HG03025 (cell line): Measurements from ENCODE around the gene SSB.
"Not testable (repeated sequence)": the region's sequence is repeated elsewhere in the genome, so short reads cannot be mapped to it uniquely, and the experiment has no call there.

Experiments
- ATAC-seq: cut with Tn5 transposase; IDR thresholded peaks from one replicate; pipeline ENCODE4 v1.9.1; 2021; ENCODE audit warnings: mild to moderate bottlenecking, moderate library complexity; ENCODE audit not compliant: unreplicated experiment, low FRiP score

The SSB gene

DNA sequence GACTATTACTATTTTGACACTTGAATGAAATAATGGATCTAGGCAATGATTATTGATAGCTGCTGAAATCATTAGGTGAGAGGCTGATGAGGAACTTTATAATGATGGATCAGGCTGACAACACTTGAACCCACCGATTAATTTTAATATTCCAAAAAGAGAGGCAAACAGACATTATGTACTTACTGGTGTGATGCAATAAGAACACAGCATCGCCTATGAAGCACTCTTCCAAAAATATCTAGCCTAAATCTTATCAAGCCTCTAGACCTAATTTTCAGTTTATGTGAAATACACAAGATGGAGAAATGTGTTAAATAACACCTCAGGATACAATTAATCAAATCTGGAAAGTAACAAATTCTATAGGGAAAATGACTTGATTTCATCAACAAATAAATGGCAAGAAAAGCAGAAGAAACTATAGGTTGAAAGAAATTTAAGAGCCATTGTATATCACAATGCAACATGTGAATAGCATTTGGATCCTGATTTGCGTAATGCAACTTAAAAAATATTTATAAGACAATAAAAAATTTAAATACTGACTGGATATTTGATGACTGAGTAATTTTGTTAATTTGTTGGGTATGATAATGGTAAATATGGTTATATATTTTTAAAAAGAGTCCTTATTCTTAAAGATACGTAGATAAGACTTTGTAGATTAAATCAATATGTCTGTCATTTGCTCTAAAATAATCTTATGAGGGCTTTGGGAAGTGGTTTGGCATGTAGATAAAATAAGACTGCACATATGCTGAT lies 17.2 kb upstream of the SSB start:
- ATAC-seq: no peak

- ATAC-seq: no peak
These were observed 16.2 kb upstream of the SSB start for GRCh38 chr2:169782513-169782912.

DNA sequence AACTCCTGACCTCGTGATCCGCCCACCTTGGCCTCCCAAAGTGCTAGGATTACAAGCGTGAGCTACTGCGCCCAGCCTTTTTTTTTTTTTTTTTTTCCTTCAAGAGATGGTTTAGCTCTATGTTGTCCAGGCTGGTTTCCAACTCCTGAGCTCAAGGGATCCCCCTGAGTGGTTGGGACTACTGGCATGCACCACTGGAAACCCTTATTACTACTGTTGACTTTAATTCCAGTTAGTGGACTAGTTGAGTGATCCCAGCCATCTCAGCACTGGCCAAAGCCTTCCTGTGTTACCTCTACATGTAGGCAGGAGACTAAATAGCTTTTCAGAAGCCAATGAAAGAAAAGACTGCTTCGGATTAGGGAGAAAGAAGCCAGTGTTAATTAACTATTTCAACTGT lies 8.1 kb upstream of the SSB start:
- no peak for ATAC-seq

GRCh38 chr2:169795181-169795580 lies 3.5 kb upstream of the SSB start:
- no peak for ATAC-seq

- ATAC-seq: no peak
These were observed 2.2 kb upstream of the SSB start for GRCh38 chr2:169796441-169796840.

DNA sequence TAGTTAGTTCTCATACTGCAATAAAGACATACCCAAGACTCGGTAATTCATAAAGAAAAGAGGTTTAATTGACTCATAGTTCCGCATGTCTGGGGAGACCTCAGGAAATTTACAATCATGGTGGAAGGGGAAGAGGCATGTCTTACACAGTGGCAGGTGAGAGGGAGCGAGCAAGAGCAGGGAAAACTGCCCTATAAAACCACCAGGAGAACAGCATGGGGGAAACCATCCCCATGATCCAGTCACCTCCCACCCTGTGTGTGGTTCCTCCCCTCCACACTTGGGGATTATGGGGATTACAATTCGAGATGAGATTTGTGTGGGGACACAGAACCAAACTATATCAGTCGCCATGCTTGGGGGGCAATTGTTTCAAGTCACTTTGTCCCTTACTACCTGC lies 1.1 kb upstream of the SSB start:
- no peak for ATAC-seq

GRCh38 chr2:169798397-169798717 lies 314 bp upstream of the SSB start:
- peak; percentile 4 for ATAC-seq

DNA sequence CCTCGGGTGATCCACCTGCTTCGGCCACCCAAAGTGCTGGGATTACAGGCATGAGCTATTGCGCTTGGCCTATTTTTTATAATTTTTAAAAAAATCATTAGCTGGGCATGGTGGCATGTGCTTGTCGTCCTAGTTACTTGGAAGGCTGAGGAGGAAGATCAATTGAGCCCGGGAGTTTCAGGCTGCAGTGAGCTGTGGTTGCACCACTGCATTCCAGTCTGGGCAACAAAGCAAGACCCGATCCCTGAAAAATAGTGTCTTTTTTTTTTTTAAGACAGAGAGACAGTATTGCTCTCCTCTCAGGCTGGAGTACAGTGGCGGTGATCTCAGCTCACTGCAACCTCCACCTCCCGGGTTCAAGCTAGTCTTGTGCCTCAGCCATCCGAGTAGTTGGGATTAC lies 4.8 kb downstream of the SSB start:
- no peak for ATAC-seq

GRCh38 chr2:169806586-169806985 lies 7.9 kb downstream of the SSB start:
- ATAC-seq: no peak

DNA sequence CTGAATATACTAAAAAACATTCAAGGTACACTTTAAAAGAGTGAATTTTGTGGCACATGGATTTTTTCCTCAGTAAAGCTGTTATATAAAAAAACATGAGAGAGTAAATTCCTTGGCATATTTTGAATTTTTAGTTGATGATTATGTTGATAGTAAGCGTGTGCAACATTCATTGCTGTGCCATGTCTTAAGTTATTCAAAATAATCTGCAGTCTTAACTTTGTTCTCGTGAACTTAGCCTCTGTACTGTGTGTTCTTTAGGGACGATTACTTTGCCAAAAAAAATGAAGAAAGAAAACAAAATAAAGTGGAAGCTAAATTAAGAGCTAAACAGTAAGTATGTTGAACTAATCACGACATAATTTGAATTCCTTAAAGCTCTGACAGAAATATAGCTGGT lies 9.6 kb downstream of the SSB start:
- no peak for ATAC-seq

DNA sequence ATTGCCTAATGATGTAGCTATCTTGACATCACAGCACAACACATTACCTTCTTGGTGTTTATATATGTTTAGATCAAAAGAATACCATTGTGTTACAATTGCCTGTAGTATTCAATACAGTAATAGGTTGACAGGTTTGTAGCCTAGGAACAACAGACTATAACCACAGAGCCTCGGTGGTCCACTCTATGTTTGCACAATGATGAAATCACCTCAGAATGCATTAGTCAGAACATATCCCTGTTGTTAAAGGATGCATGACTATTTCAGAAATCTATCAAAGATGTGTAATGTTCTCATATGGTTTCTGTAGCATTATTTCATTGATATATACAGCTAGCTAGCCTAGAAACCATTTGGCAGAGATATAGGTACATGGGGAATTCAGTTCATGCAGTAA lies 17.2 kb downstream of the SSB start:
- no peak for ATAC-seq

DNA sequence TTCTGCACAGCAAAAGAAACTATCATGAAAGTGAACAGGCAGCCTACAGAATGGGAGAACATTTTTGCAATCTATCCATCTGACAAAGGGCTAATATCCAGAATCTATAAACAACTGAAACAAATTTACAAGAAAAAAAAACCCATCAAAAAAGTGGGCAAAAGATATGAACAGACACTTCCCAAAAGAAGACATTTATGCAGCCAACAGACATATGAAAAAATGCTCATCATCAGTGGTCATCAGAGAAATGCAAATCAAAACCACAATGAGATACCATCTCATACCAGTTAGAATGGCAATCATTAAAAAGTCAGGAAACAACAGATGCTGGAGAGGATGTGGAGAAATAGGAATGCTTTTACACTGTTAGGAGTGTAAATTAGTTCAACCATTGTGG lies 18.3 kb downstream of the SSB start:
- ATAC-seq: not testable (repeated sequence)

GRCh38 chr2:169817369-169817768 lies 18.7 kb downstream of the SSB start:
- ATAC-seq: not testable (repeated sequence)

DNA sequence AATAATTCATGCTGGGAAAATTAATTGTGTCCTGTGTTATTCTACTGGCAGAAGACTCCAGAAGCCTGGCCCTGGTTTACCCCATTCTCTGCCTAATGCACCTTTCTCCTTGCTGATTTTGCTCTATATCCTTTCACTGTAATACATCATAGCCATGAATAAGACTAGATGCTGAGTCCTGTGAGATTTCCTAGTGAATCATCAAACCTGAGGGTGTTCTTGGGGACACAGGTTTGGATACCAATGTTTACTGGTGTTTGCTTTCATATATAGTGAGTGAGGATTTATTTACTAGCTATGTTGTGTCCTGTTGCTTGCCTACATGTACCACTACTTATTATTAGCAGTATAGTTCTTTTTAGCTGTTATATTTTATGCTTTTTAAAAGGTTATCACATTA lies 19.6 kb downstream of the SSB start:
- no peak for ATAC-seq

- no peak for ATAC-seq
These were observed 20.4 kb downstream of the SSB start for GRCh38 chr2:169819106-169819505.

DNA sequence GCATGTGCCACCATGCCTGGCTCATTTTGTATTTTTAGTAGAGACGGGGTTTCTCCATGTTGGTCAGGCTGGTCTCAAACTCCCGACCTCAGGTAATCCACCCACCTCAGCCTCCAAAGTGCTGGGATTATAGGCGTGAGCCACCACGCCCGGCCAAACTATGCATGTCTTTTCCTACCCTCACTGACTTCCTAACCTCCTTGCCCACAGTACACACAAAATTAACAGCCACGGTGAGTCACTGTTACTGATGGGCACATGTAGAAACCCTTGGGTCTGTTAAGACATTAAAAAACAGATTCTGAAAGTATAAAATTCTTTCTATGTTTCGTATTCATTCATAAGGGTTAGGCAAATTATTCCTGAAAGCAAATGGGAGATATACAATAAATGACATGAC lies 21.4 kb downstream of the SSB start:
- ATAC-seq: not testable (repeated sequence)

- no peak for ATAC-seq
These were observed 23.4 kb downstream of the SSB start for GRCh38 chr2:169822036-169822435.

- ATAC-seq: no peak
These were observed 24.2 kb downstream of the SSB start for GRCh38 chr2:169822785-169823392.

- no peak for ATAC-seq
These were observed 25.3 kb downstream of the SSB start for GRCh38 chr2:169823996-169824372.

GRCh38 chr2:169824373-169825333 lies 26.0 kb downstream of the SSB start, which contains the start of gene METTL5:
TSS of gene METTL5 (minus strand) at chr2:169824905. CDS start at chr2:169824597, 308 bp downstream.
- peak; percentile 59 for ATAC-seq
